Esophagus (tissue), 2 donors: Measurements from ENCODE around the gene GNPDA1. TPM values are rescaled to one million over a fixed set of nuclear protein-coding genes. Genes with fewer than 3 reads are reported as not detected.

Source experiments
- H3K27ac ChIP-seq, 2 donors: one replicate each; pipeline ENCODE4 v1.5.1; 2013; ENCODE audit warnings: low read depth in 2 of 2, mild to moderate bottlenecking in 2 of 2, inconsistent platforms in 1 of 2, low read length in 1 of 2, moderate library complexity in 1 of 2
- H3K27me3 ChIP-seq, 2 donors: one replicate each; pipeline ENCODE4 v1.6.1; 2013; ENCODE audit warnings: low read length in 2 of 2, control low read depth in 1 of 2, mild to moderate bottlenecking in 1 of 2; ENCODE audit not compliant: insufficient read depth in 2 of 2, control insufficient read depth in 1 of 2
- H3K36me3 ChIP-seq, 2 donors: one replicate each; pipeline ENCODE4 v1.6.1; 2013; ENCODE audit warnings: low read length in 1 of 2; ENCODE audit not compliant: control insufficient read depth in 2 of 2, insufficient read depth in 2 of 2
- H3K4me1 ChIP-seq, 2 donors: one replicate each; pipeline ENCODE4 v1.6.1; 2013; ENCODE audit warnings: low read length in 1 of 2; ENCODE audit not compliant: control insufficient read depth in 2 of 2, insufficient read depth in 2 of 2
- H3K4me3 ChIP-seq, 2 donors: one replicate each; pipeline ENCODE4 v1.5.1; 2013; ENCODE audit warnings: low read length in 2 of 2, mild to moderate bottlenecking in 2 of 2, low read depth in 1 of 2, moderate library complexity in 1 of 2
- H3K9me3 ChIP-seq, 2 donors: one replicate each; pipeline ENCODE4 v1.6.1; 2013; ENCODE audit warnings: mild to moderate bottlenecking in 2 of 2, low read depth in 1 of 2, low read length in 1 of 2, moderate library complexity in 1 of 2; ENCODE audit not compliant: control insufficient read depth in 2 of 2, insufficient read depth in 1 of 2
- WGBS, 2 donors: extraction: QIAGEN DNeasy Blood & Tissue Kit; methylation state at CpG; one replicate each; pipeline ENCODE4 v1.1.7; 2013; 5-methylcytosine and 5-hydroxymethylcytosine counted together
- polyA plus RNA-seq, 2 donors: library from polyadenylated mRNA; stranded (reverse); fragments of 200-250 nt; gene quantifications; one replicate each; pipeline ENCODE4 v1.2.3, GENCODE V29; 2013
- donor health status: healthy with polysubstance abuse.
- donor health status: Bipolar disorder and iron deficiency.

Gene GNPDA1
- polyA plus RNA-seq, 2 donors = 6.2 to 8.5 TPM

DNA sequence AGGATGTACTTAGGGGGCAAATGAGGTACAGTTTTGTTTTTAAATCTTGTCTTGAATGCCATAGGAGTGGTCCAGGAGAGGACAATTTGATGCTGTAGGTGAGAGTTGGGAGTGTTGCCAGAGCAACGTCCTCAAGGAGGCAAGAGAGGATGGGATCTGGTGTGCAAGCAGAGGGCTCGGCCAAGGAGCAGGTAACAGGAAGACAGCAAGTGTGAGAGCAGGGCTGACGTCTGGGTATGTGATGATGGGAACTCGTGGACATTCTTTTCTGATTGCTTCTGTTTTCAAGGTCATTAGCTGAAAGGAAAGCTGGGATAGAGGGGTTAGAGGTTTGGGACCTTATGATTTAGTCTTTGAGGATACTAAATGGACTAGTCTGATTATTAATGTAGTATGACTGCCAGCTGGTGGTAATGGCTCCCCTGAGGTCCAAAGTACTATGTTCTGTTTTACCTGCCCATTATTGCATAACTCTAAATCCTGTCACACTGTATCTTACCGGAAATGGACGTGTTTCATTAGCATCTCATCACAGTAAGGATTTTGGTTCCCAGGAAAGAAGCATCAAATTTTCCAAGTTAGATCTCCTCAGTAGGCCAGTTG, 15.4 kb downstream of the GNPDA1 start:
- H3K4me1 ChIP-seq = no peaks in the 10 kb centered on the region
- peaks cover 5 to 8% of the 10 kb centered on the region in 2 donors for H3K36me3 ChIP-seq
- H3K9me3 ChIP-seq = no peaks in the 10 kb centered on the region
- no peaks in the 10 kb centered on the region for H3K27me3 ChIP-seq
- no peak overlapping the region for H3K27ac ChIP-seq
- WGBS, 2 donors = 56 to 66% methylated on average over 6 of the region's 6 CpGs
- no peak overlapping the region for H3K4me3 ChIP-seq

DNA sequence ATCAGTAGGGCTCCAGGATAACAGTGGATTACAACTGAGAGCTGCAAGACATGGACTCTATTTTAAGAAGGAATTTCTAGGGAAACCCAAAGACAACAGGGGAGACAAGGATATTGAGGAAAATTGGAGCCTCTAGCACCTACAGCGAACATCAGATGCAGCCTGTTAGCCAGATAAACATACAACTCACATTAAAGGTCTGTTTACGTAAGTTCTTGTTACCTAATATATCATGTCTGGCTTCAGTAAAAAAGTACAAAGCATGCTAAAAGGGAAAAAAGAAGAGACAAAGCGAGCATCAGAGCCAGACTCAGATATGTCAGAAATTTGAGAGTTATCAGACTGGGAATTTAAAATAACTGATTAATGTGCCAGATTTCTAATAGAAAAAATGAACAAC, 17.2 kb downstream of the GNPDA1 start:
- Histone ChIP-seq H3K9me3 (no peaks in the 10 kb centered on the region), H3K4me3 (no peak overlapping the region), H3K27ac (no peak overlapping the region), H3K36me3 (peaks cover 3 to 4% of the 10 kb centered on the region in 2 donors), H3K4me1 (no peaks in the 10 kb centered on the region), H3K27me3 (no peaks in the 10 kb centered on the region)
- WGBS, 2 donors = 95 to 96% methylated on average over 3 of the region's 3 CpGs

DNA sequence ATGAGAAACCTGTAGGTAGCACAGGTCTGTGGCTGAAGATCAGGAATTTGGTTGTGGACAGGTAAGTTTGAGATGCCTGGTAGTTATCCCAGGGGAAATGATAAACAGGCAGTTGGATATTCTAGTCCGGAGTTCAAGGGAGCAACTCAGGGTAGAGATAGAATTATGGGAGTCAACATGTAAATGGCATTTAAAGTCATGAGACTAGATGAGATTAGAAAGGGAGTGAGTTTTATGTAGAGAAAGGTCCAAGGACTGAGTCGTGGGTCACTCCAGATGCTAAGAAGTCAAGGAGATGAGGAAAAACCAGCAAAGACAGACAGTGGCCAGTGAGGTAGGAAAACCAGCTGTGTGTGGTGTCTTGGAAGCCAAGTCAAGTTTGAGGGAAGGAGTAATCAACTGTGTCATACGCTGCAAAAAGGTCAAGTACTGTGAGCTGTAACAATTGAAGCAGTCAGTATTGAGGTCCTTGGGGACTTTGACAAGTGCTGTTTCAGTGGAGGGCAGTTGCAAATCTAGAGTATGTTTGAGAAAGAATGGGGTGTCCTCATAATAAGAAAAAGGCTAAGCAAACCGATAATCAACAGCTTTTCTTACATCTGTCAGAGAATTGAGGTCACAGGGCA, 18.2 kb downstream of the GNPDA1 start:
- WGBS, 2 donors = 65 to 67% methylated on average over 4 of the region's 4 CpGs
- no peaks in the 10 kb centered on the region for H3K4me1 ChIP-seq
- no peaks in the 10 kb centered on the region for H3K27me3 ChIP-seq
- H3K4me3 ChIP-seq = no peak overlapping the region
- no peaks in the 10 kb centered on the region for H3K9me3 ChIP-seq
- H3K27ac ChIP-seq = no peak overlapping the region
- peaks cover 3 to 4% of the 10 kb centered on the region in 2 donors for H3K36me3 ChIP-seq

DNA sequence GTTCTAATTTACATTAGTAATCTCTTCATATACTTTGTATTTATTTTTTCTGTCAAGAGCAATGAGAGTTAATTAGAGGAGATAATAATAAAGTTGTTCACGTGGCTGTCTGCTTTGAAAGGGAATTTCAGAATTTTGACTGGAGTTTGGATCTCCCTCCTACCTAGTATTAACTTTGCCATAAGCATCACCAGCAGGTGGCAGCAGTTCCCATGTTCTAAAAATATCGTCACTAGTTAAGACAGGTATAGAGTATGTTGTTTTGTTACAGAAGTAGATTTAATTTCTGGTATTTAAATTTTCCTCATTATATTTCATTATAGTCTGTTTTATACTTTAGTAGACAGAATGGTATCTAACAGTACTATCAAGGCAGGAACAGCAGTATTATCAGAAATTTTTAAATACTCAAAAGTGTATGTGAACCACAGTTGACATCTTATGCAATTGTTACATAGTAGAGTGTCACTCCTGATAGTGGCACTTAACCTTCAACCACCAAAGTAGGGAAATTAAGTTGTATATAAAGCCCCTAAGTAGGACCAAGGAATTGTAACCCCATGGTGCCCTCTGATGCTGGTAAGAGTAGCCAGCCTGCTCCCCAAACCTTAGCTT, 20.4 kb downstream of the GNPDA1 start:
- Histone ChIP-seq H3K27ac (no peak overlapping the region), H3K4me3 (no peak overlapping the region), H3K9me3 (no peaks in the 10 kb centered on the region), H3K4me1 (no peaks in the 10 kb centered on the region), H3K27me3 (no peaks in the 10 kb centered on the region), H3K36me3 (peaks cover 3 to 4% of the 10 kb centered on the region in 2 donors)
- 4 to 8% methylated on average over 2 of the region's 2 CpGs for WGBS, 2 donors

DNA sequence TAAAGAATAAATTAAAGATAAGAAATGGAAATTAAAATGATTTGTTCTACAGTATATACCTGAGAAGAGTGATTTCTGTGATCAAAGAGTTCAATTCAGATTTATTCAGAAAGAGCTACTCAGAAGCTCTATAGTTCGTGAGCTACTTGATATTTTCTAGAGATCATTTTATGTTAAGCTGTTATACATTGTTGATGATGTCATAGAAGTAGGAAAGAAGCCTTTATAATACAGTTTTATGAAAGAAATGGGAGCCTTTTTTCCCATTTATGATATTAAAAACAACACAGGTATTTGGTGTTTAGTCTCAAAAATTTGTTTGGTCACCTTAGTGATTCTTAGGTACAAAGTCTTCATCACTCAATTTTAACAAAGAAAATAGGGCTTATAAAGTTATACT, 23.1 kb downstream of the GNPDA1 start:
- Histone ChIP-seq H3K4me3 (no peak overlapping the region), H3K27me3 (no peaks in the 10 kb centered on the region), H3K4me1 (no peaks in the 10 kb centered on the region), H3K27ac (no peak overlapping the region), H3K9me3 (no peaks in the 10 kb centered on the region), H3K36me3 (peaks cover 3 to 7% of the 10 kb centered on the region in 2 donors)
- 0% methylated on average over 1 of the region's 1 CpG for WGBS, 2 donors

DNA sequence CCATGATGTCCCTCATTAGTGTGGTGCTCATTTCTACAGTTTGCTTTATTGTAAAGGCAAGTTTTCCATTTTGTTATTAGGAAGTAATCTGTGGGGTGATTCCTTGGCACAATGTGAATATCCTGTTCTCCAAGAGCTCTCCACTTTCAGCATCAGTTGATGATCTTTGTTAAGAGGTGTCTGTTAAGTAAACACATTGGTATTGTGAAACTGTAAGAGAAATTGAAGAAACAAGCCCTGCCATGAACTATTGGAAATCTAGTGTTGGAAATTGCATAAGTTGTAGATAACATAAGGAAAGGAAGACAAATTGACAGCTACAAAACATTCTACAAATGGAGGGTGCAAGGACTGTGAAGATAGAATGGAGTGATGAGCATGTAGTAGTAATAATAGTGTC, 26.8 kb downstream of the GNPDA1 start:
- Histone ChIP-seq H3K27me3 (no peaks in the 10 kb centered on the region), H3K9me3 (no peaks in the 10 kb centered on the region), H3K36me3 (peaks cover 0 to 6% of the 10 kb centered on the region in 2 donors), H3K4me1 (no peaks in the 10 kb centered on the region), H3K4me3 (no peak overlapping the region), H3K27ac (no peak overlapping the region)

DNA sequence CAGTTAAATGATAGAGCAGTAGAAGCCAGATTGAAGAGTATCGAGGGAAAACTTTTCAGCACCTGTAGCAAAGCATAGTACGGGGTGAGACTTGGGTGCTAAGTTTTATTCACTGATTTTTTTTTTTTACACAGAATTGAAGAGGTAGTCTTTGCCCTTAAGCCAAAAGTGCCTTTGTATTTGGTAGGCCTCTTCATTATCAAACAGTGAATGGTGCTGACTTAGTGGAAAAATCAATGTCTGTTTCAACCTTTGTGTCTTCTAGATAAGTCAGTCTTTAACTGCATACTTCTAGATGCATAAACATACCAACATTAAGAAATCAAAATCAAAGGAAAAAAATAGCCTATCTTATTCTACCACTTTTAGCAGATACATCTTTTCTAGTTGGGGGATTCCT, 30.2 kb downstream of the GNPDA1 start:
- no peak overlapping the region for H3K27ac ChIP-seq
- no peaks in the 10 kb centered on the region for H3K9me3 ChIP-seq
- no peak overlapping the region for H3K4me3 ChIP-seq
- 45 to 47% methylated on average over 2 of the region's 2 CpGs for WGBS, 2 donors
- peaks cover 3 to 22% of the 10 kb centered on the region in 2 donors for H3K36me3 ChIP-seq
- no peaks in the 10 kb centered on the region for H3K4me1 ChIP-seq
- no peaks in the 10 kb centered on the region for H3K27me3 ChIP-seq

DNA sequence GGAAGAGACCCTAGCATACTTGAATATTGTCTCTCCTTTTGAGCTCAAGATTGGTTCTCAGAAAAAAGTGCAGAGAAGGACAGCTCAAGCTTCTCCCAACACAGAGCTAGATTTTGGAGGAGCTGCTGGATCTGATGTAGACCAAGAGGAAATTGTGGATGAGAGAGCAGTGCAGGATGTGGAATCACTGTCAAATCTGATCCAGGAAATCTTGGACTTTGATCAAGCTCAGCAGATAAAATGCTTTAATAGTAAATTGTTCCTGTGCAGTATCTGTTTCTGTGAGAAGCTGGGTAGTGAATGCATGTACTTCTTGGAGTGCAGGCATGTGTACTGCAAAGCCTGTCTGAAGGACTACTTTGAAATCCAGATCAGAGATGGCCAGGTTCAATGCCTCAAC, 34.4 kb downstream of the GNPDA1 start:
- Histone ChIP-seq H3K4me3 (no peak overlapping the region), H3K9me3 (no peaks in the 10 kb centered on the region), H3K27ac (no peak overlapping the region), H3K36me3 (peaks cover 3 to 19% of the 10 kb centered on the region in 2 donors), H3K27me3 (no peaks in the 10 kb centered on the region), H3K4me1 (peaks cover 0 to 2% of the 10 kb centered on the region in 2 donors)

DNA sequence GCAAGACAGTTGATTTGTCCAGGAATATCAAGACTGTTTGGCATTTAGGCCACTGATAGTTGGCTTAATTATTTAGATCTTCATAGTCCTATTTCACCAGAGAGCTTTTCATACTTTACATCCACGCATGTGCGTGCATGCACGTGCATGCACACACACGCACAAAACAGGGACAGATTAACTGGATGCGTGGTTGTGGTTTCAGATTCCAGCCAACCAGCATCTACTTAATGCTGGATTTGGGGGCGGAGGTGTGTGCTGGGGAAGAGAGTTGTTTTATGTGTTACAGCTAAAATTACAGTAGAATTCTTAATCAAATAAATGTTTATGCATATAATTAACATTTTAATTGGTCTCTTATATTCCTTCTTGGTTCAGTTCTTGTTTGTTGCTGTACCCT, 36.7 kb downstream of the GNPDA1 start:
- Histone ChIP-seq H3K36me3 (peaks cover 3 to 19% of the 10 kb centered on the region in 2 donors), H3K9me3 (no peaks in the 10 kb centered on the region), H3K4me3 (no peak overlapping the region), H3K27ac (no peak overlapping the region), H3K27me3 (no peaks in the 10 kb centered on the region), H3K4me1 (peaks cover 0 to 2% of the 10 kb centered on the region in 2 donors)
- WGBS, 2 donors = 67 to 78% methylated on average over 6 of the region's 6 CpGs
